WTC11 (cell line): ENCODE results near the gene PRR22. TPM values are rescaled to one million over a fixed set of nuclear protein-coding genes. Genes with fewer than 3 reads are reported as not detected.

Experiments used
- ATAC-seq: fragments of 200-7000 bp; cut with Tn5 transposase; 2 replicates; pipeline ENCODE4 v1.10.0; 2021; ENCODE audit warnings: mild to moderate bottlenecking, moderate library complexity
- CTCF ChIA-PET: fragments of 300-600 bp; sonication (Branson Sonifier 250); formaldehyde crosslinking; loops from one replicate; lab custom pipeline; 2021; ENCODE audit warnings: antibody characterized with exemption; lab: Charles Lee
- POLR2A ChIA-PET: fragments of 350-600 bp; sonication (Branson Sonifier 250); formaldehyde crosslinking; loops from one replicate; lab custom pipeline; 2021; ENCODE audit warnings: antibody characterized with exemption; lab: Charles Lee
- DNase-seq: peaks from one replicate; pipeline ENCODE4 v3.0.0; 2021; ENCODE audit warnings: low spot score
- H3K27ac Mint-ChIP-seq: 2 replicates; pipeline ENCODE4 v1.8.0; 2021; ENCODE audit warnings: mixed read lengths
- H3K27me3 Mint-ChIP-seq: 2 replicates; pipeline ENCODE4 v1.8.0; 2021; ENCODE audit warnings: low read depth, mild to moderate bottlenecking, moderate library complexity, mixed read lengths
- H3K36me3 Mint-ChIP-seq: 2 replicates; pipeline ENCODE4 v1.8.0; 2021; ENCODE audit warnings: mixed read lengths
- H3K4me1 Mint-ChIP-seq: 2 replicates; pipeline ENCODE4 v1.8.0; 2022; ENCODE audit warnings: mixed read lengths
- H3K4me3 Mint-ChIP-seq: 2 replicates; pipeline ENCODE4 v1.8.0; 2021; ENCODE audit warnings: mild to moderate bottlenecking, moderate library complexity, mixed read lengths
- H3K9me3 Mint-ChIP-seq: 2 replicates; pipeline ENCODE4 v1.8.0; 2021; ENCODE audit warnings: mixed read lengths
- E2F4 ChIP-seq: sonication (generic); formaldehyde crosslinking; IDR thresholded peaks from 2 replicates; pipeline ENCODE4 v1.8.1; 2022; ENCODE audit warnings: low read depth, mild to moderate bottlenecking, moderate library complexity, missing genetic modification reagents, borderline replicate concordance
- ELF4 ChIP-seq: sonication (generic); formaldehyde crosslinking; IDR thresholded peaks from 2 replicates; pipeline ENCODE4 v1.8.1; 2022; ENCODE audit warnings: low read depth, mild to moderate bottlenecking, moderate library complexity, missing genetic modification reagents
- FOXJ3 ChIP-seq: sonication (generic); formaldehyde crosslinking; IDR thresholded peaks from 2 replicates; pipeline ENCODE4 v1.9.0; 2021; ENCODE audit warnings: missing genetic modification reagents, mild to moderate bottlenecking, borderline replicate concordance
- FOXK1 ChIP-seq: sonication (generic); formaldehyde crosslinking; IDR thresholded peaks from 2 replicates; pipeline ENCODE4 v1.8.0; 2022; ENCODE audit warnings: mild to moderate bottlenecking, moderate library complexity, missing genetic modification reagents
- MXD4 ChIP-seq: fragments of 250-450 bp; sonication (Bioruptor Pico); IDR thresholded peaks from 2 replicates; pipeline ENCODE4 v1.8.0; 2021; ENCODE audit warnings: mild to moderate bottlenecking, moderate library complexity, borderline replicate concordance
- NFATC4 ChIP-seq: fragments of 250-450 bp; sonication (Bioruptor Pico); IDR thresholded peaks from 2 replicates; pipeline ENCODE4 v1.9.0; 2021; ENCODE audit warnings: mild to moderate bottlenecking
- ZNF121 ChIP-seq: sonication (generic); formaldehyde crosslinking; IDR thresholded peaks from 2 replicates; pipeline ENCODE4 v1.8.0; 2023; ENCODE audit warnings: missing genetic modification reagents
- ZNF219 ChIP-seq: sonication (generic); formaldehyde crosslinking; IDR thresholded peaks from 2 replicates; pipeline ENCODE4 v1.8.0; 2023; ENCODE audit warnings: missing genetic modification reagents, mild to moderate bottlenecking, borderline replicate concordance
- ZNF232 ChIP-seq: sonication (generic); formaldehyde crosslinking; IDR thresholded peaks from 2 replicates; pipeline ENCODE4 v1.8.0; 2022; ENCODE audit warnings: mild to moderate bottlenecking, missing genetic modification reagents
- ZSCAN18 ChIP-seq: fragments of 250-450 bp; sonication (Bioruptor Pico); IDR thresholded peaks from 2 replicates; pipeline ENCODE4 v2.1.2; 2022; ENCODE audit warnings: mild to moderate bottlenecking, moderate library complexity
- total RNA-seq: library from RNA; stranded (reverse); gene quantifications from 3 replicates; pipeline ENCODE4 v1.2.3, GENCODE V29; 2021
- TF ChIP-seq, protein P1 (sequence below): sonication (generic); formaldehyde crosslinking; IDR thresholded peaks from 2 replicates; pipeline ENCODE4 v1.8.1; 2023; ENCODE audit warnings: mild to moderate bottlenecking, missing genetic modification reagents
- TF ChIP-seq, protein P2 (sequence below): sonication (generic); formaldehyde crosslinking; IDR thresholded peaks from 2 replicates; pipeline ENCODE4 v1.8.0; 2022; ENCODE audit warnings: mild to moderate bottlenecking, missing genetic modification reagents
- TF ChIP-seq, protein P3 (sequence below): sonication (generic); formaldehyde crosslinking; IDR thresholded peaks from 2 replicates; pipeline ENCODE4 v1.8.1; 2023; ENCODE audit warnings: mild to moderate bottlenecking, missing genetic modification reagents, moderate library complexity
- TF ChIP-seq, protein P4 (sequence below): sonication (generic); formaldehyde crosslinking; IDR thresholded peaks from 2 replicates; pipeline ENCODE4 v1.8.1; 2023; ENCODE audit warnings: mild to moderate bottlenecking, moderate library complexity, missing genetic modification reagents
- TF ChIP-seq, protein P5 (sequence below): sonication (generic); formaldehyde crosslinking; IDR thresholded peaks from 2 replicates; pipeline ENCODE4 v1.8.1; 2023; ENCODE audit warnings: mild to moderate bottlenecking, missing genetic modification reagents, borderline replicate concordance
- TF ChIP-seq, protein P6 (sequence below): fragments of 250-450 bp; sonication (Bioruptor Pico); IDR thresholded peaks from 2 replicates; pipeline ENCODE4 v1.9.0; 2021; ENCODE audit warnings: mild to moderate bottlenecking

PRR22 gene
- total RNA-seq, 1 experiment from 2014 or later: 3.3 TPM

DNA sequence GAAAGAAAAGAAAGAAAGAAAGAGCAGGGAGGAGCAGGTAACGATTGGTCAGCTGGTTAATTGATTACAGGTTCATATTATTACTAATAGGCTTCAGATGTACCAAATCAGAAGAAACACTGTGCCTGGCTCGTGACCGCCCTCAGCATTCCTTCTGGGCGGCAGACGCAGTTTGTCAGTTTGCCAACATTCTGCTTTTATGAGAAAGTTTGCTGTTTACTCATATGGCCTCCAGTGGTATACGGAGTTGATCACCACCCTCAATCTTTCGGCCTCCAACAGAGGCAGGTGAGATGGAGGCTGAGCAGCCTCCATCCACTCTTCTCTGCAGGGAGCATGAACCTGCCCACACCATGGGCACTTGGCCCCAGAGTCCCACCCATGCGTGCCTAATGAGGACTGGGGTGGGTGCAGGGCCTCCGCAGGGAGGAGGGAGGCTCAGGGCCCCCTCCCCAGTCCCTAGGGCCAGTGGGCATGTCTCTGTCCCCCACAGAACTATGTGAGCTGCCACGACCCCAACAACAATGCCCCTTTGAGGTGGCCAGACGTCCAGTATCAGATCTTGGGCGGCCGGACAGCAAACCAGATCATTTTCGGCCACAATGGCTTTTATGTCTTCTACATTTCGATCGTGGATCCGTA lies 8.8 kb downstream of the PRR22 start:
- H3K36me3 Mint-ChIP-seq: no peaks in the 10 kb centered on the region
- CTCF ChIA-PET: interaction anchor here (1.8 kb wide), 1 partner anchor 86 kb away, joined by 4 read pairs; the partner anchor contains the start of gene RPL36
- ATAC-seq: no peak
- peaks cover 10% of the 10 kb centered on the region for H3K27me3 Mint-ChIP-seq
- no peak for DNase-seq
- H3K4me1 Mint-ChIP-seq: no peaks in the 10 kb centered on the region
- no peak overlapping the region for H3K4me3 Mint-ChIP-seq
- no peaks in the 10 kb centered on the region for H3K9me3 Mint-ChIP-seq
- no peak overlapping the region for H3K27ac Mint-ChIP-seq
- no peak for TF ChIP-seq ELF4 (CRISPR knock-in tag)
- TF ChIP-seq, protein P1, sequence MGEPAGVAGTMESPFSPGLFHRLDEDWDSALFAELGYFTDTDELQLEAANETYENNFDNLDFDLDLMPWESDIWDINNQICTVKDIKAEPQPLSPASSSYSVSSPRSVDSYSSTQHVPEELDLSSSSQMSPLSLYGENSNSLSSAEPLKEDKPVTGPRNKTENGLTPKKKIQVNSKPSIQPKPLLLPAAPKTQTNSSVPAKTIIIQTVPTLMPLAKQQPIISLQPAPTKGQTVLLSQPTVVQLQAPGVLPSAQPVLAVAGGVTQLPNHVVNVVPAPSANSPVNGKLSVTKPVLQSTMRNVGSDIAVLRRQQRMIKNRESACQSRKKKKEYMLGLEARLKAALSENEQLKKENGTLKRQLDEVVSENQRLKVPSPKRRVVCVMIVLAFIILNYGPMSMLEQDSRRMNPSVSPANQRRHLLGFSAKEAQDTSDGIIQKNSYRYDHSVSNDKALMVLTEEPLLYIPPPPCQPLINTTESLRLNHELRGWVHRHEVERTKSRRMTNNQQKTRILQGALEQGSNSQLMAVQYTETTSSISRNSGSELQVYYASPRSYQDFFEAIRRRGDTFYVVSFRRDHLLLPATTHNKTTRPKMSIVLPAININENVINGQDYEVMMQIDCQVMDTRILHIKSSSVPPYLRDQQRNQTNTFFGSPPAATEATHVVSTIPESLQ (CRISPR knock-in tag): no peak
- TF ChIP-seq, protein P2, sequence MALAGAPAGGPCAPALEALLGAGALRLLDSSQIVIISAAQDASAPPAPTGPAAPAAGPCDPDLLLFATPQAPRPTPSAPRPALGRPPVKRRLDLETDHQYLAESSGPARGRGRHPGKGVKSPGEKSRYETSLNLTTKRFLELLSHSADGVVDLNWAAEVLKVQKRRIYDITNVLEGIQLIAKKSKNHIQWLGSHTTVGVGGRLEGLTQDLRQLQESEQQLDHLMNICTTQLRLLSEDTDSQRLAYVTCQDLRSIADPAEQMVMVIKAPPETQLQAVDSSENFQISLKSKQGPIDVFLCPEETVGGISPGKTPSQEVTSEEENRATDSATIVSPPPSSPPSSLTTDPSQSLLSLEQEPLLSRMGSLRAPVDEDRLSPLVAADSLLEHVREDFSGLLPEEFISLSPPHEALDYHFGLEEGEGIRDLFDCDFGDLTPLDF: no peak
- POLR2A ChIA-PET: interaction anchor here (0.9 kb wide), 1 partner anchor 86 kb away, joined by 5 read pairs; no protein-coding TSS in a partner anchor

- POLR2A ChIA-PET: interaction anchor here (0.9 kb wide), 1 partner anchor 85 kb away, joined by 5 read pairs; no protein-coding TSS in a partner anchor
- Mint-ChIP-seq H3K4me1 (no peaks in the 10 kb centered on the region), H3K27me3 (peaks cover 10% of the 10 kb centered on the region), H3K4me3 (no peak overlapping the region), H3K27ac (no peak overlapping the region), H3K9me3 (no peaks in the 10 kb centered on the region), H3K36me3 (no peaks in the 10 kb centered on the region)
- CTCF ChIA-PET: interaction anchor here (0.6 to 2.3 kb wide), 3 partner anchors 29 to 247 kb away, joined by 3 to 8 read pairs (median 4); partner anchors contain the start of genes NRTN and RPL36
- TF ChIP-seq ZSCAN18 (no peak), ZNF232 (CRISPR knock-in tag) (no peak), NFATC4 (no peak), MXD4 (no peak), FOXK1 (no peak), E2F4 (CRISPR knock-in tag) (no peak), ZNF219 (CRISPR knock-in tag) (no peak), ZNF121 (CRISPR knock-in tag) (no peak), FOXJ3 (CRISPR knock-in tag) (no peak)
- TF ChIP-seq, protein P3, sequence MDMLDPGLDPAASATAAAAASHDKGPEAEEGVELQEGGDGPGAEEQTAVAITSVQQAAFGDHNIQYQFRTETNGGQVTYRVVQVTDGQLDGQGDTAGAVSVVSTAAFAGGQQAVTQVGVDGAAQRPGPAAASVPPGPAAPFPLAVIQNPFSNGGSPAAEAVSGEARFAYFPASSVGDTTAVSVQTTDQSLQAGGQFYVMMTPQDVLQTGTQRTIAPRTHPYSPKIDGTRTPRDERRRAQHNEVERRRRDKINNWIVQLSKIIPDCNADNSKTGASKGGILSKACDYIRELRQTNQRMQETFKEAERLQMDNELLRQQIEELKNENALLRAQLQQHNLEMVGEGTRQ (CRISPR knock-in tag): no peak
- TF ChIP-seq, protein P4, sequence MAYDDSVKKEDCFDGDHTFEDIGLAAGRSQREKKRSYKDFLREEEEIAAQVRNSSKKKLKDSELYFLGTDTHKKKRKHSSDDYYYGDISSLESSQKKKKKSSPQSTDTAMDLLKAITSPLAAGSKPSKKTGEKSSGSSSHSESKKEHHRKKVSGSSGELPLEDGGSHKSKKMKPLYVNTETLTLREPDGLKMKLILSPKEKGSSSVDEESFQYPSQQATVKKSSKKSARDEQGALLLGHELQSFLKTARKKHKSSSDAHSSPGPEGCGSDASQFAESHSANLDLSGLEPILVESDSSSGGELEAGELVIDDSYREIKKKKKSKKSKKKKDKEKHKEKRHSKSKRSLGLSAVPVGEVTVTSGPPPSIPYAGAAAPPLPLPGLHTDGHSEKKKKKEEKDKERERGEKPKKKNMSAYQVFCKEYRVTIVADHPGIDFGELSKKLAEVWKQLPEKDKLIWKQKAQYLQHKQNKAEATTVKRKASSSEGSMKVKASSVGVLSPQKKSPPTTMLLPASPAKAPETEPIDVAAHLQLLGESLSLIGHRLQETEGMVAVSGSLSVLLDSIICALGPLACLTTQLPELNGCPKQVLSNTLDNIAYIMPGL (CRISPR knock-in tag): no peak
- TF ChIP-seq, protein P5, sequence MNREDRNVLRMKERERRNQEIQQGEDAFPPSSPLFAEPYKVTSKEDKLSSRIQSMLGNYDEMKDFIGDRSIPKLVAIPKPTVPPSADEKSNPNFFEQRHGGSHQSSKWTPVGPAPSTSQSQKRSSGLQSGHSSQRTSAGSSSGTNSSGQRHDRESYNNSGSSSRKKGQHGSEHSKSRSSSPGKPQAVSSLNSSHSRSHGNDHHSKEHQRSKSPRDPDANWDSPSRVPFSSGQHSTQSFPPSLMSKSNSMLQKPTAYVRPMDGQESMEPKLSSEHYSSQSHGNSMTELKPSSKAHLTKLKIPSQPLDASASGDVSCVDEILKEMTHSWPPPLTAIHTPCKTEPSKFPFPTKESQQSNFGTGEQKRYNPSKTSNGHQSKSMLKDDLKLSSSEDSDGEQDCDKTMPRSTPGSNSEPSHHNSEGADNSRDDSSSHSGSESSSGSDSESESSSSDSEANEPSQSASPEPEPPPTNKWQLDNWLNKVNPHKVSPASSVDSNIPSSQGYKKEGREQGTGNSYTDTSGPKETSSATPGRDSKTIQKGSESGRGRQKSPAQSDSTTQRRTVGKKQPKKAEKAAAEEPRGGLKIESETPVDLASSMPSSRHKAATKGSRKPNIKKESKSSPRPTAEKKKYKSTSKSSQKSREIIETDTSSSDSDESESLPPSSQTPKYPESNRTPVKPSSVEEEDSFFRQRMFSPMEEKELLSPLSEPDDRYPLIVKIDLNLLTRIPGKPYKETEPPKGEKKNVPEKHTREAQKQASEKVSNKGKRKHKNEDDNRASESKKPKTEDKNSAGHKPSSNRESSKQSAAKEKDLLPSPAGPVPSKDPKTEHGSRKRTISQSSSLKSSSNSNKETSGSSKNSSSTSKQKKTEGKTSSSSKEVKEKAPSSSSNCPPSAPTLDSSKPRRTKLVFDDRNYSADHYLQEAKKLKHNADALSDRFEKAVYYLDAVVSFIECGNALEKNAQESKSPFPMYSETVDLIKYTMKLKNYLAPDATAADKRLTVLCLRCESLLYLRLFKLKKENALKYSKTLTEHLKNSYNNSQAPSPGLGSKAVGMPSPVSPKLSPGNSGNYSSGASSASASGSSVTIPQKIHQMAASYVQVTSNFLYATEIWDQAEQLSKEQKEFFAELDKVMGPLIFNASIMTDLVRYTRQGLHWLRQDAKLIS (CRISPR knock-in tag): no peak
- TF ChIP-seq, protein P6, sequence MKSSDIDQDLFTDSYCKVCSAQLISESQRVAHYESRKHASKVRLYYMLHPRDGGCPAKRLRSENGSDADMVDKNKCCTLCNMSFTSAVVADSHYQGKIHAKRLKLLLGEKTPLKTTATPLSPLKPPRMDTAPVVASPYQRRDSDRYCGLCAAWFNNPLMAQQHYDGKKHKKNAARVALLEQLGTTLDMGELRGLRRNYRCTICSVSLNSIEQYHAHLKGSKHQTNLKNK: no peak
- no peak for ATAC-seq
- no peak for DNase-seq
Measured at GRCh38 chr19:5774921-5775320, 9.6 kb downstream of the PRR22 start.
